ENCODE results near the gene SH3RF1.
"Not testable (repeated sequence)": the region's sequence is repeated elsewhere in the genome, so short reads cannot be mapped to it uniquely, and the experiment has no call there.

The SH3RF1 gene

DNA sequence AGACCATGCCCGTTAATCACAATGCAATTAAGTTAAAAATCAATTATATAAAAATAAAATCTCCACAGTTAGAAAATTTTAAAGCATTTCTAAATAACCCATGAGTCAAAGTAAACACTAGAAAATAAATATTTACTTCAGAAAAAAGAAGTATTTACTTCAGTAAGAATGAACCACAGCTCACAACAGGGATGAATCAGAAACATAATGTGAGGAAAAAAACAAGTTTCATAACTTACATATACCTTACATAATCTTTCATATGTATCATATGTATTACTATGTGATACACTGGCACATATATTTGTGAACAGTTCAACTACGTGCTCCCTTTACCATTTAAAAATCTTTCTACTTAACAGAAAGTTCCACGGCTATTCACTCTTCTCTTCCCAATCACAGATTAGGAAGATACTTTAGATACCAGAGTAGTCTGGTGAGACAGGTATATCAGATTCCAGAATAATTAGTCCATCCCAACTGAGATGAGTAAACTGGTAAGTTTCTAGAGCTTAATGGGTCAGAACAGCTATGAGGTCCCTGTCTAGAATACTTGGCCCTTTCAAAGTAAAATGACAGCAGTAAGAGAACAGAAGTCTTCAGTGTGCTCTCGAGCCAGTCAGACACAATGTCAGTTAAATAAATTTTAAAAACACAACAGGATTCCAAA lies 70.3 kb downstream of the SH3RF1 start:
- DNase-seq (ENCODE audit: low spot score), result no peak

DNA sequence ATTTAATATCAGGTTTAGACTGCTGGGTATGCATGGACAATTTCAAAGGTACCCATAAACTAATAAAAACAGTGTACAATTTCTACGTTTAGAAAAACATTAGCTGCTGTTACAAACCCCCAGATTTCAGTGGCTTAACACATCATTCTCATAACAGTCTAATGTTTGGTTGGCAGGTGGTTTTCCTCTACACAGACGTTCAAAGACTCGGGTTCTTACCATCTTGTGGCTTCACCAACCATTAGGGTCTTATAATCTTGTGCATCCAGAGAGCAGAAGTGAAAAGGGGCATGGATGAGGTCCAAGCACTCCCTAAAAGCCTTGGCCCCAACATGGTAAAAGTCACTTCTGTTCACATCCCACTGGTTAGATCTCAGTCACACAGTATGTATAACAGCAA lies 71.6 kb downstream of the SH3RF1 start:
- no peak for DNase-seq (ENCODE audit: low spot score)

DNA sequence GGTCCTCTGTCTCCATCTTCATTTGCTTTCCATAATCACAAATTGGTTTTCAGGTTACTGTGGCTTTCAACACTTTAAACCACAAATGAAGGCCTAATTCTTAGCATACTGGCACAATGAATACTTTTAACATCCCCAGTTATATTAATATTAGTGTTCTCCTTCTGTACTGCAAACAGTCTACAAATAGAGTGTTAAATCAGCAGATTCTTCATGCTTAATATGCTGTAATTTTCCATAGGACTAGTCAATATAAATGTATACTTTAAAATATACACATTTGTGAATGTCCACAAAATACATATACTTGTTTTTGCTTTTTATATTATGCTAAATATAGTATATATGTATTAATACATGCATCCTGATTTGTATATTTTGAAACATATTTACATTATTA lies 72.6 kb downstream of the SH3RF1 start:
- no peak for DNase-seq (ENCODE audit: low spot score)

DNA sequence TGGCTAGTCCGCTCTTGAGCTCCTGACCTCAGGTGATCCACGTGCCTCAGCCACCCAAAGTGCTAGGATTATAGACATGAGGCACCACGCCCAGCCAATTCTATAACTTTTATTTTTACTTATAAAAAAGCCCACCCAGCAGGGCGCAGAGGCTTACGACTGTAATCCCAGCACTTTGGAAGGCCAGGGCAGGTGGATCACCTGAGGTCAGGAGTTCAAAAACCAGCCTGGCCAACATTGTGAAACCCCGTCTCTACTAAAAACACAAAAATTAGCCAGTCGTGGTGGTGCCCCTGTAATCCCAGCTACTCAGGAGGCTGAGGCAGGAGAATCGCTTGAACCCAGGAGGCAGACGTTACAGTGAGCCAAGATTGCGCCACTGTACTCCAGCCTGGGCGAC lies 73.5 kb downstream of the SH3RF1 start:
- DNase-seq (ENCODE audit: low spot score), result not testable (repeated sequence)

DNA sequence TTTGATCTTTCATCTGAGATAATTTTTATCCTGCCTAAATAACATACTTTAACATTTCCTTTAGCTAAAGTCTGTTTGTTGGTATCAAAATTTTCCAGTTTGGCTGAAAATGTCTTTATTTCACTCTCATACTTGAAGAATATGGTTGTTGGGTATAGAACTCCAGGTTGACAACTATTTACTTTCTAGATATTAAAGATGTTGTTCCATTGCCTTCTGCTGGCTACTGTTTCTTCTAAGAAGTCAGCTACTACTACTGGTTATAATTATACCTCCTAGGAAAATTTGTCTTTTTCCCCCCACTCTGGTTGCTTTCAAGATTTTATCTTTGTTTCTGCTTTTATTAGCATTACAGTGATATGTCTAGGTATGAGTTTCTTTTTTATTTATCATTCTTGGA lies 75.7 kb downstream of the SH3RF1 start:
- no peak for DNase-seq (ENCODE audit: low spot score)

DNA sequence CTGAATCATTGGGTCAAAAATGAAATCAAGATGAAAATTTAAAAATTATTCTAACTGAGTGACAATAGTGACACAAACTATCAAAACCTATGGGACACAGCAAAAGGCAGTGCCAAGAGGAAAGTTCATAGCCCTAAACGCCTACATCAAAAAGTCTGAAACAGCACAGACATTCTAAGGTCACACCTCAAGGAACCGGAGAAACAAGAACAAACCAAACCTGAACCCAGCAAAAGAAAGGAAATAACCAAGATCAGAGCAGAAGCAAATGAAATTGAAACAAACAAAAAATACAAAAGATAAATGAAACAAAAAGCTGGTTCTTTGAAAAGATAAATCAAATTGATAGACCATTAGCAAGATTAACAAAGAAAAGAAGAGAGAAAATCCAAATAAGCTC lies 80.8 kb downstream of the SH3RF1 start:
- not testable (repeated sequence) for DNase-seq (ENCODE audit: low spot score)

DNA sequence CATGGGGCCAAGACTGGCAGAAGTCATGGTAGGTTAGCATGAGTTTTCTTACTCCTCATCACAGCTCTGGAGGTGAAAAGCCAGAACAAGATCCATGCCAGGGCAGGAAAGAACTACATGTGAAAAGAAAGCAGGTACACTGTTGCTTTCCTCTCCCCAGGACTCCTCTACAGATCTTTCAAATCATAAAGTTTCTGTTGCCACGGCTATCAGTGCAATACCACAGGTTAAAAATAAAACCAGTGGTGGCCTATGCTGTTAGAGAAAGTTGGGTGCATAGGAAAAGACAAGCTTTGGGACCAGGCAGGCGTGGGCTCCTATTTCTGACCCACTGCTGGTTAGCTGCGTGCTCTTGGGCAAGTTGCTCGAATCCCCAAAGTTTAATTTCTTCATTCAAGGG lies 81.4 kb downstream of the SH3RF1 start:
- DNase-seq (ENCODE audit: low spot score), result no peak

DNA sequence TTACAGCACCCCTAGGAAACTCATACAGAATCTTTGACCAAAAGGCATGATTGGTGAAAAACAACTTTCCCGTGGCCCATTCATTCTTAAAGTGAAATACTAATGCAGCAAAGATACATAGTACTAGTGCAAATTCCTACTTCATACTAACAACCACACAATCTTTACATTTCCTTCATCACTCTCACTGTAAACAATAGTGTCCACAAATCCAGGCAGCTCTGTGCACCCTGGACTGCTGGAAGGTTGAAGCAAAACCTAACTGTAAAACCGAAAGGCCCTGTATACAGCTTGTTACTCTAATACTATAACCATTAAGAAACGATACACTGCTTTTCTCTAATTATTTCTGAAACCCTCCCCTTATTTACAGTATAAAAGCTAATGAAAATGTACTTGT lies 82.6 kb downstream of the SH3RF1 start:
- no peak for DNase-seq (ENCODE audit: low spot score)

DNA sequence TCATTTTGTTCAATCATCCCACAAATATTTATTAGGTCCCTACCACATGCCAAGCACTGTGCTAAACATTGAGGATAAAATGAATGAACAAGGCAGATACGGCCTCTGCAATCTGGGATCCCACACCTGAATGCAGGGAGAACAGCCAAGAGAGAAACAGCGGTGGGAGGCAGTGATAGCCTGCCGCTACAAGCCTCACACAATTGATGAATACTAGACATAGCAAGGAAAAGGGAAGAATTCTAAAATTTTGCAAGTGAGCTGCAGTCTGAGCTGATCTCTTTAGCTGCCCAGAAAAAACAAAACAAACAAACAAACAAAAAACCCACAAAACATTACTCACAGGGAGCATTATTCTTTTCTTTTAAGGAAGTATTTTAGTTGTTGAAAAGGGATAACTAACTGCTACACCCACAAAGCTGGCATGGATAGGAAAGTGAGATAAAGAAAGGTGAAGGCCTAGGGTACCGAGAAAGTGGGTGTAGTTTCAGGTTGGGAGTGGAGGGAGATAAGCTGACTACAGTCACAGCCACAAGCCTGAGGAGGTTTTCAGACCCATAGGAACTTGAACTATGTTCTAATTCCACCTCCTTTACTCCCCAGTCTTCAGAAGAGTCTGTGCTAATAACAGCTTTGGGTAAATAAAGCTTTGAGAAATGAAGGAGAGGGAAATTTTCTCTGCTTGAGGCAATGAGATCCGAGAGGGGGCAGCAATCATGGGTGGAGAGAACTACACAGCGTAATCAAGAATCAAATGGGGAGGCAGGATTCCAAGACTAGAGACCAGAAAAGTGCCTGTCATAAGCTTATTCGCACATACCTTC lies 85.4 kb downstream of the SH3RF1 start:
- DNase-seq (ENCODE audit: low spot score), result no peak

DNA sequence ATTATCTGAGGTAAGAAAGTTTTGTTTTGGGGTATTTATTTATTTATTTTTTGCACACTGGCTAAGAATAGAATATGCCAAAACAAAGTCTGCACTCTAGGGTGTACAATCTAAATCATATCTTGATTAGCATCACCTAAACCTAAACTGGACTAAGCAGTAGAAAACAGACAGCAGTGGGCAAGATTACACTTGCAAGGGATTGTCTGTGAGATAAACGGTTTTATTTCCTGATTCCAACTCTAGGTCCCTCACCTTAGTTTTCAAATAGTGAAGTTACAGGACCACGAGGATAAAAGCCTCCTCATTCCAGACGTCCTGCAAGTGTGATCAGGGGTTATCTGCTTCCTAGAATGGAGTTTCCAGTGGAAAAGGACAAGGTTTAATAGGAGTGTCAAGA lies 86.1 kb downstream of the SH3RF1 start:
- DNase-seq (ENCODE audit: low spot score), result no peak

DNA sequence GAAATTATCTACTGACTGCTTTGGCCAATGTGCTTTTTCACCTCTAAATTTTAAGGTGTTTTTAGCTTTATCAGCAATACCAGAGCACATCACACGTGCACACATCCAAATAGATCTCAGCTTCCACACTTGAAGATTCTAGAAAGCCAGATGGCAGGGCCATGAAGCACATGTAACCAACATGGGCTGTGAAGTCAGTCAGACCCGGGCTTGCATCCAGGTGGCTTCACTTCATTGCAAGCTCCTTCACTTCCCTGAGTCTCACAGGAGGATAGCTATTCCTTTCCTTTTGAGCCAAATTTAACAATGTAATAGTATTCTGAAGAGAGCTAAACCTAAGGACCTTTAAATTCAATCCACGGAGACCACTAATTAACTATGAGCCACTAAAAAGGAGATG lies 86.5 kb downstream of the SH3RF1 start:
- DNase-seq (ENCODE audit: low spot score), result peak; percentile 52

DNA sequence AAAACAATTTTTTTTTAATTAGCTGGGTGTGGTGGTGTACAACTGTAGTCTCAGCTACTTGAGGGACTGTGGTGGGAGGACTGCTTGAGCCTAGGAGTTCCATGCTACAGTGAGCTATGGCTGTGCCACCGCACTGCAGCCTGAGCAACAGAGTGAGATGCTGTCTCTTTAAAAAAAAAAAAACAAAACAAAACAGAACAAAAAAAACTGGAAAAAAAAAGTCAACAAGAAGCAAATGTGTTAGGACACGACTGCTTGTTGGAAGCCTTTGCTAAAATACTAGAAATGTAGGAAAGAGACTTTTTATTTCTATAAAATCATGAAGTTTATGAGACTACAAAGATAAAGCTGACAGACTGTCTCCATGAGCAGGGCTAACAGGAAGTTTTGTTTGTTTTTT lies 87.2 kb downstream of the SH3RF1 start:
- DNase-seq (ENCODE audit: low spot score), result no peak

DNA sequence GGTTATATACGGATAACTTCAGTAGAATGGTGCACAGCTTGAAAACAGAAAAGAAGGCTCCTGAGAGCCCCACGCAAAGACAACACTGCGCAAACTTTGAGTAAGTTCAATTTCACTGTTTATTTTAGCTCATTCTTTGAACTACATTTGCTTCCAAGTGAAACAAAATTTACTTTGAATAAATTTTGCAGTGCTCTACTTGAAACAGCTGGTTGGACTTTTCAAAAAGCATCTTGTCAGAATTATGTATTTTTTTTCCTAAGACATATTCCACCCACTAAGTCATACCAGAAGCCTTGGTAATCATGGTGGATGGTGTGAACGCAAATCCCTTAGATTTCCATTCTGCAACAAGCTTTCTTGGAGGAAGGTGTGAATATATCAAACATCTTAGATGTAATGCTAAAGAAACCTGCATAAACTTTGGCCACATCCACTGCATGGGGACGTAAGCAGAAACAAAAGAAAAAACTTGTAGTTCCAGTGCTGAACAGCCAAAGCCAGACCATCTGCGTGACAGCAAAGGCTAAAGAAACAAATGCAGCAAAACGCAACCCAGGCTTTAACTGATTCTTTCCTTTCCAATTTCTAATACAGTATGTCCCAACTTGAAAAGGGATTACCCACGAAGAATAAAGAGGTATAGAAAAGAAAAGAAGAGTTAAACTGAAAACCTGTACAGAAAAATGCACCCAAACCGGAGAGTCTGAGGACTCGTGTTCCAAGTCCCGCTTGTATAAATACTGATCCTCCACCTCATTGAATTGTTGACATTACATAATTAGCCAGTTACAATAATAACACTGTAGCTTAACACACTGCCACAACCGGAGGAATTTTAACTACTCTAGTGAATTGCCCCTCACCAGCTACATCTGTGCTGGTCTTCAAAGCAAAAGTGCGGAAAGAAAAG lies 90.9 kb downstream of the SH3RF1 start:
- peak; percentile 41 for DNase-seq (ENCODE audit: low spot score)

DNA sequence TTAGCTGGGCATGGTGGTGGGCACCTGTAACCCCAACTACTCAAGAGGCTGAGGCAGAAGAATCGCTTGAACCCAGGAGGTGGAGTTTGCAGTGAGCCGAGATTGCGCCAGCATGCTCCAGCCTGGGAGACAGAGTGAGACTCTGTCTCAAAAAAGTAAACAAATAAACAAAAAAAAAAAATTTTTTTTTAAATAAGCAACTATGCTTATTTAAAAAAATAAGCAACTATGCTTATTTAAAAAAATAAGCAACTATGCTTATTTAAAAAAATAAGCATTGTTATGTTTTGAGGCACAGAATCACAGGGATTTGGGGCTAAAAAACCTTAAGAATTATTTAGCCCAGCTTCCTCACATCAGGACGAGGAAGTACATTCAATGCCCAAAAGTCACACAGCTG lies 92.7 kb downstream of the SH3RF1 start:
- not testable (repeated sequence) for DNase-seq (ENCODE audit: low spot score)

DNA sequence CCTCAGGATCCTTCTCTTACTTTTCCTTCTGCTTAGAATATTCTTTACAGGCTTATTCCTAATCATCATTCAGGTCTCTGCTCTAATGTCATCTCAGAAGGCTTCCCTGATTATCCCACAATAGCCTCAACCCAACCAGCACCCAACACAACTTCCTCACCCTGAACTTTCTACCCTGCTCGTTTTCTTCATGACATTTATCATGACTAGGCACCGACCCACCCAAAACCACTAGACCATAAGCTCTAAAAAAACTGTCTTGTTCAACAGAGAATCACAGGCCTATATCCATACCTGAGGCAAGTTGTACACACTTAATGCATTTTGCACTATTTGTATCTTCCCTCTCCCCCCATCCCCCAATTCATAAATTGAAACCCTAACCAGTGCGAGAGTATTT lies 95.3 kb downstream of the SH3RF1 start:
- no peak for DNase-seq (ENCODE audit: low spot score)

DNA sequence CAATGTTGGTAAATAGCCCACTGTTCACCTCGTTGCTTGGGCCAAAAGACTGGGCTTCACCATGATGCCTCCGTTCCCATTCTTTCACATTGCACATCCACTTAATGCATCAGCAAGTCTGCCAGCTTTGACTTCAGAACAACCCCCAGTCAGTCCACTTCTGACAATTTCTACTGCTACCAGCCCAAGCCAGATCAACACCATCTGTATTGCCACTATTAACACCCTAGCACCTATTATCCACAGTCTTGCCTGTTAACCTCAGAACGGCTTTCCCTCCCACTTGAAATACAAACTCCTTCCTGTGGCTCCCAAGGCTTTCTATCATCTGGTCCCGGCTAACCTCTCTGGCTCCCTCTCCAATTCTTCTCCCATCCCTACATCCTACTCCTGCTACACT lies 95.7 kb downstream of the SH3RF1 start:
- DNase-seq (ENCODE audit: low spot score), result no peak

DNA sequence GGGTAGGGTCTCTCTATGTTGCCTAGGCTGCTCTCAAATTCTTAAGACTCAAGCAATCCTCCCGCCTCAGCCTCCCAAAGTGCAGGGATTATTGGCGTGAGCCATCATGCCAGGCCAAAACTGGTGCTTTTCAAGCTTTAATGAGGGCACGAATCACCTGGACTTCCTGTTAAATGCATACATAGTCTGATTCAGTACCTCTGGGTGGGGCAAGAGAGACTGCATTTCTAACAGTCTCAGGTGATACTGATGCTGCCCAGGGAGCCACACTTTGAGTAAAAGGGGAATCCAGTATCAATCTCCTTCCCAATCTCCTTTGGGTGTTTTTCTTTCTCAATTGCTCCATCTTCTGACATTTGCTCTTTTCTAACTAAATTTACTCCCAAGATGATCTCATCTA lies 96.5 kb downstream of the SH3RF1 start:
- DNase-seq (ENCODE audit: low spot score), result no peak

DNA sequence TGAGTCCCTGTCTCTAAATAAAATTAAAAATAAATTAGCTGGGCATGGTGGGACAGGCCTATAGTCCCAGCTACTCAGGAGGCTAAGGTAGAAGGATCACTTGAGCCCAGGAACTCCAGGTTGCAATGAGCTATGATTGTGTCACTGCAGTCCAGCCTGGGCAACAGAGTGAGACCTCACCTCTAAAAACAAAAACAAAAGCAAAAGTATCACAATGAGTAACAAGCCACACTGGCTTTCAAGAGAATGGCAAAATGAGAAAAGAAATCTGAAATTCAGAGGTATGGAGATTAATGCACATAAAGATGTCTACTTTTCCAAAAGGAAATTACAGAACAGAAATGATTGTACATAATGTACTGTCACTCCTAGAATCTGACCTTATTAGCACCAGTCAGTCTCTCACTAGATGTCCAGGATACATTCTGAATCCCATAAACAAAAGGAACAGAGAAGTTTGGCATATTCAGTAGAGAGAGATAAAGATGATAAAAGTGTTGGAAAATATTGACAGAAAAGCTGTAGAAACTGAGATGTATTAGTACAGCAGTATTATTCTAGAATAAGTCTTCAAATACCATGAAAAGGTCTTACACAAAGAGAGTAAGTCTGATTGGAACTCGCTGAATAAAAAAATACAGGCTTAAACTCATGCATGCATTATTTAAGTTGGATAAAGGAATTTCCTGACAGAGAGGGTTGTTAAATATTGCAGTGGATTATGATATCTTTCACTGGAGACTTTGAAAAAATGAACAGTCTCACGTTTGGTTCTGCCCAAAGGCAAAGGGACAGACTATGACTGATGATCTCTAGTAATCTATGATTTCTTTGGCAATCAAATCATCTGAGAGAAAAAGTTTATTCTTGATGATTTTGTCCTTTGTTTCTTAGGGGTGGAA lies 102.5 kb downstream of the SH3RF1 start:
- DNase-seq (ENCODE audit: low spot score), result no peak

DNA sequence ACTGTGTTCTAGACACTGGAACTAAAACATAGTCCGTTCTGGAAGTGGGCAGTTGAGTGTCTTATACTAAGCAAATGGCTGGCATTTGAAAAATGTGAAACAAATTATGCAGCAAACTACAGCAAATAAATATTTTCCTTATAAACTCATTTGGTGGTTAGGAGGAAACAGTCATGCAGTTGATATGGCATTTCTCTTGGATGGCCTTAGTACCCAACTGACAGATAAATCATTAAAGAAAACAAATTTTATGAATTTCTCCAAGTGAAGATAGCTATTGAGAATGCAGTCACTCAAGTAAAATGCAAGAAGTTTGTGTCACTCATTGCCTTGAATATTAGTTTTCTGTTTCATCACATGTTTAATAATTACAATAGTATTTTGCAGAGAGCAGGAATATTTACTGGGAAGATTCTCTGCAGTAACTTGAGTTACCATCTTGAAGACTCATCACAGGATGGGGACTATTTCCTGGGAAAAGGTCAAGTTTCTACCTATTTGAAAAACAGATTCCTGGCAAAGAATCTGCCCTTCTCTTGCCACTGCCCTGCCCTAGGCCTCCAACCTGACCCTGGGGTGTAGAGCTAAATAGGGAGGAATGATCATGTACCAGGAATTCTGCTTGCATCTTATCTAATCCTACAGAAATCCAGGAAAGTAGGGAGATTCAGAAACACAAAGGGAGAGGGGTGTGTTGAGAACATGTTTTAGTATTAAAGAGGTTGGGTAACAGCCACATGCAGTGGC lies 105.9 kb downstream of the SH3RF1 start:
- peak; percentile 68 for DNase-seq (ENCODE audit: low spot score)

DNA sequence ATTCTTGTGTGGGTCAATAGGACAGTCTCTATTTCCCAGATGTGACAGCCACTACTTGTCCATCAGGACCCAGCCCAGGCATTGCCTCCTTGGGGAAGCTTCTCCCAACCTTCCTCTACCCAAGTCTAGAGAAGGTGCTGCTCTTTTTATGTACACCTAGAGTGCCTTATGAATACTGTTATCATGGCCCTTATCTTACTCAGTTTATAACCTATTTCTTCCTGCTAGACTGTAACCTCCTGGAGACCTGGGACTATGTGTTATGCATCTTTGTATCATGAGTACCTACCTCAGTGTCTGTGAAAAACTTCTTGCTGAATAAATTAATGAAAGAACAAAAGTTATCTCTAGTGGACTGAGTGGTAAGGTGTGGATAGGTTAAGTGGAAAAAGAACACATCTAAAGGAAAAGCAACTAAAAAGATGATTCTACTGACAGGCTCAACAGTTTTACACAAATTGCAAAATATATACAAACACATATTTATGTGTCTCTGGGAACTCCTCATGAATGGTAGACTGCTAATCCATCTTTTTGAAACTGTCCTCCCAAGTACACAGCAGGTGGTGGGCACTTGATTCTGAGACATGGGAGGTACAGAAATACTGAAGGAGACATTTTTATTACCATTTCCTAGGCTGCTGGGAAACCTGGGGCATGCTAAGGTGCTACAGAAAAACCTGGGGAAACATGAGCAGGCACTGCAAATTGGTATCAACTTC lies 106.6 kb downstream of the SH3RF1 start:
- DNase-seq (ENCODE audit: low spot score), result no peak

All from AG20443 (cell line).